GM12892 (cell line): Measurements from ENCODE around the gene PTPRK.
"Not testable (repeated sequence)": the region's sequence is repeated elsewhere in the genome, so short reads cannot be mapped to it uniquely, and the experiment has no call there.

ENCODE experiments used
- DNase-seq: peaks from one replicate; pipeline ENCODE4 v3.0.0; 2011; ENCODE audit not compliant: insufficient read length
- FAIRE-seq: peaks from 2 replicates; lab custom pipeline; 2011; peaks lifted over from hg19 to GRCh38; lab: Jason Lieb, UNC
- POLR2A ChIP-seq: IDR thresholded peaks from 2 replicates; pipeline ENCODE4 v1.6.1; 2011; ENCODE audit warnings: low read depth, low read length, control low read depth
- POLR2AphosphoS5 ChIP-seq: IDR thresholded peaks from 2 replicates; pipeline ENCODE4 v1.6.1; 2011; ENCODE audit warnings: low read depth, low read length, control low read depth
- TAF1 ChIP-seq: IDR thresholded peaks from 2 replicates; pipeline ENCODE4 v1.6.1; 2011; ENCODE audit warnings: low read depth, mild to moderate bottlenecking, control low read depth, low read length, borderline replicate concordance

The PTPRK gene

GRCh38 chr6:128498234-128498633, 22.2 kb downstream of the PTPRK start:
- FAIRE-seq: no peak
- no peak for DNase-seq
- TF ChIP-seq POLR2AphosphoS5 (no peak), POLR2A (no peak), TAF1 (no peak)

- DNase-seq: no peak
- FAIRE-seq: no peak
- no peak for TF ChIP-seq POLR2A
Observed at GRCh38 chr6:128495536-128496333, 24.7 kb downstream of the PTPRK start.

- no peak for FAIRE-seq
- DNase-seq: no peak
- TF ChIP-seq POLR2A: no peak
- TF ChIP-seq TAF1: no peak
- TF ChIP-seq POLR2AphosphoS5: no peak
Observed at GRCh38 chr6:128494440-128494839, 26.0 kb downstream of the PTPRK start.

- DNase-seq (no peak), FAIRE-seq (no peak)
Observed at GRCh38 chr6:128493877-128494276, 26.5 kb downstream of the PTPRK start.

GRCh38 chr6:128492386-128492785, 28.0 kb downstream of the PTPRK start:
- TF ChIP-seq TAF1: no peak
- TF ChIP-seq POLR2A: no peak
- TF ChIP-seq POLR2AphosphoS5: no peak
- DNase-seq (no peak), FAIRE-seq (no peak)

More at GRCh38 chr6:128493877-128494276, 26.5 kb downstream of the PTPRK start:
- TF ChIP-seq POLR2A (no peak), TAF1 (no peak), POLR2AphosphoS5 (no peak)

- TF ChIP-seq POLR2AphosphoS5 (no peak), POLR2A (no peak), TAF1 (no peak)
- DNase-seq (no peak), FAIRE-seq (peak; percentile 24)
Observed at GRCh38 chr6:128491610-128492206, 28.7 kb downstream of the PTPRK start.

GRCh38 chr6:128491100-128491581, 29.3 kb downstream of the PTPRK start:
- FAIRE-seq (no peak), DNase-seq (no peak)

GRCh38 chr6:128487746-128488145, 32.7 kb downstream of the PTPRK start:
- TF ChIP-seq POLR2A: no peak
- no peak for TF ChIP-seq TAF1
- TF ChIP-seq POLR2AphosphoS5: no peak
- FAIRE-seq (no peak), DNase-seq (no peak)

More at GRCh38 chr6:128491100-128491581, 29.3 kb downstream of the PTPRK start:
- TF ChIP-seq POLR2AphosphoS5: no peak

- TF ChIP-seq POLR2A (no peak), POLR2AphosphoS5 (no peak)
- FAIRE-seq: no peak
- DNase-seq: no peak
Observed at GRCh38 chr6:128487055-128487454, 33.3 kb downstream of the PTPRK start.

- not testable (repeated sequence) for DNase-seq, FAIRE-seq
Observed at GRCh38 chr6:128486580-128486979, 33.8 kb downstream of the PTPRK start.

GRCh38 chr6:128483472-128484135, 36.8 kb downstream of the PTPRK start:
- TF ChIP-seq TAF1 (no peak), POLR2AphosphoS5 (no peak), POLR2A (no peak)
- DNase-seq: no peak
- no peak for FAIRE-seq

- DNase-seq: no peak
- no peak for TF ChIP-seq POLR2A
- TF ChIP-seq TAF1: no peak
- TF ChIP-seq POLR2AphosphoS5: no peak
- no peak for FAIRE-seq
Observed at GRCh38 chr6:128482642-128483041, 37.8 kb downstream of the PTPRK start.
